Activated CD4-positive, alpha-beta T cell treated with anti-CD3 and anti-CD28 coated beads for 36 hours (primary cell): Measurements from ENCODE around the gene FRAT2. TPM values are rescaled to one million over a fixed set of nuclear protein-coding genes. Genes with fewer than 3 reads are reported as not detected.
"Not testable (repeated sequence)": the region's sequence is repeated elsewhere in the genome, so short reads cannot be mapped to it uniquely, and the experiment has no call there.

Experiments used
- ATAC-seq: fragments of 200-7000 bp; cut with Tn5 transposase; one replicate; pipeline ENCODE4 v1.10.0; 2021; ENCODE audit warnings: mild to moderate bottlenecking, moderate library complexity
- CTCF ChIA-PET: fragments of 350-600 bp; sonication (Branson Sonifier 250); formaldehyde crosslinking; loops from one replicate; lab custom pipeline; 2021; ENCODE audit warnings: antibody characterized with exemption; lab: Charles Lee
- POLR2A ChIA-PET: fragments of 350-600 bp; sonication (Branson Sonifier 250); formaldehyde crosslinking; loops from one replicate; lab custom pipeline; 2021; ENCODE audit warnings: antibody characterized with exemption, inconsistent platforms; lab: Charles Lee
- DNase-seq: peaks from one replicate; pipeline ENCODE4 v3.0.0-alpha.2; 2020
- H3K27ac Mint-ChIP-seq: one replicate; pipeline ENCODE4 v1.8.0; 2021; ENCODE audit warnings: mixed read lengths
- H3K27me3 Mint-ChIP-seq: one replicate; pipeline ENCODE4 v1.8.0; 2021; ENCODE audit warnings: mixed read lengths
- H3K36me3 Mint-ChIP-seq: one replicate; pipeline ENCODE4 v1.8.0; 2021; ENCODE audit warnings: low read depth, mixed read lengths
- H3K4me1 Mint-ChIP-seq: one replicate; pipeline ENCODE4 v1.8.0; 2021; ENCODE audit warnings: mixed read lengths
- H3K4me3 Mint-ChIP-seq: one replicate; pipeline ENCODE4 v1.8.0; 2021; ENCODE audit warnings: mild to moderate bottlenecking, moderate library complexity, mixed read lengths
- H3K9me3 Mint-ChIP-seq: one replicate; pipeline ENCODE4 v1.8.0; 2021; ENCODE audit warnings: low read depth, mixed read lengths
- intact Hi-C, 2 experiments: fragments of 100-400 bp; cut with DNase I in 1 of 2; cut with micrococcal nuclease in 1 of 2; formaldehyde crosslinking; loops; one replicate each; pipeline versions ENCODE4 v1.14.2 to v1.15.1; 2022 to 2024; cut with DNase I, micrococcal nuclease
- total RNA-seq, 2 experiments: library from RNA; stranded (reverse); gene quantifications; one replicate each; pipeline ENCODE4 v1.2.3, GENCODE V29; 2021

The FRAT2 gene
- total RNA-seq, 2 experiments from 2014 or later = 3.0 to 4.3 TPM

GRCh38 chr10:97356318-97356914 is 21.9 kb upstream of the FRAT2 start:
- Mint-ChIP-seq H3K4me3 (no peak overlapping the region), H3K27ac (no peak overlapping the region), H3K36me3 (peaks cover 21% of the 10 kb centered on the region), H3K27me3 (no peaks in the 10 kb centered on the region), H3K4me1 (no peaks in the 10 kb centered on the region), H3K9me3 (no peaks in the 10 kb centered on the region)
- intact Hi-C loops = loop anchor here in 1 of 2 experiments (10.0 kb wide), 1 partner anchor 282 kb away; no protein-coding TSS in a partner anchor
- CTCF ChIA-PET = interaction anchor here (0.6 to 3.4 kb wide), 3 partner anchors 59 to 82 kb away, joined by 3 to 19 read pairs (median 4); no protein-coding TSS in a partner anchor
- DNase-seq (no peak), ATAC-seq (no peak)
- POLR2A ChIA-PET = no interaction called here

- ChIA-PET POLR2A (no interaction called here), CTCF (interaction anchor here (1.2 to 3.4 kb wide), 2 partner anchors 77 to 81 kb away, joined by 4 to 19 read pairs; no protein-coding TSS in a partner anchor)
- no peak for ATAC-seq
- Mint-ChIP-seq H3K9me3 (no peaks in the 10 kb centered on the region), H3K36me3 (peaks cover 18% of the 10 kb centered on the region), H3K4me3 (no peak overlapping the region), H3K27me3 (no peaks in the 10 kb centered on the region), H3K27ac (no peak overlapping the region), H3K4me1 (no peaks in the 10 kb centered on the region)
- intact Hi-C loops = loop anchor here in 1 of 2 experiments (2.0 to 10.0 kb wide), 2 partner anchors 77 to 281 kb away; no protein-coding TSS in a partner anchor
- DNase-seq = no peak
Measured at GRCh38 chr10:97355571-97355975, 21.0 kb upstream of the FRAT2 start.

- H3K36me3 Mint-ChIP-seq = peaks cover 22% of the 10 kb centered on the region
- ChIA-PET CTCF (interaction anchor here (3.4 kb wide), 1 partner anchor 75 kb away, joined by 19 read pairs; no protein-coding TSS in a partner anchor), POLR2A (interaction anchor here (0.7 kb wide), 1 partner anchor 32 kb away, joined by 3 read pairs; no protein-coding TSS in a partner anchor)
- no peaks in the 10 kb centered on the region for H3K4me1 Mint-ChIP-seq
- no peaks in the 10 kb centered on the region for H3K9me3 Mint-ChIP-seq
- intact Hi-C loops = loop anchor here in 1 of 2 experiments (2.0 to 10.0 kb wide), 2 partner anchors 75 to 279 kb away; no protein-coding TSS in a partner anchor
- no peak for DNase-seq
- H3K27ac Mint-ChIP-seq = no peak overlapping the region
- no peak for ATAC-seq
- no peak overlapping the region for H3K4me3 Mint-ChIP-seq
- no peaks in the 10 kb centered on the region for H3K27me3 Mint-ChIP-seq
Measured at GRCh38 chr10:97353945-97354344, 19.4 kb upstream of the FRAT2 start.

- H3K27me3 Mint-ChIP-seq = no peaks in the 10 kb centered on the region
- ATAC-seq (no peak), DNase-seq (no peak)
- CTCF ChIA-PET = interaction anchor here (0.5 to 1.7 kb wide), 6 partner anchors 17 to 954 kb away, joined by 3 to 4 read pairs (median 3); partner anchors contain the start of gene RRP12
- H3K4me3 Mint-ChIP-seq = no peak overlapping the region
- H3K4me1 Mint-ChIP-seq = no peaks in the 10 kb centered on the region
- intact Hi-C loops = loop anchor here in 1 of 2 experiments (10.0 kb wide), 1 partner anchor 275 kb away; no protein-coding TSS in a partner anchor
- POLR2A ChIA-PET = interaction anchor here (0.6 kb wide), 1 partner anchor 11 kb away, joined by 3 read pairs; no protein-coding TSS in a partner anchor
- H3K36me3 Mint-ChIP-seq = peaks cover 7% of the 10 kb centered on the region
- H3K27ac Mint-ChIP-seq = no peak overlapping the region
- H3K9me3 Mint-ChIP-seq = no peaks in the 10 kb centered on the region
Measured at GRCh38 chr10:97349752-97350513, 15.4 kb upstream of the FRAT2 start.

DNA sequence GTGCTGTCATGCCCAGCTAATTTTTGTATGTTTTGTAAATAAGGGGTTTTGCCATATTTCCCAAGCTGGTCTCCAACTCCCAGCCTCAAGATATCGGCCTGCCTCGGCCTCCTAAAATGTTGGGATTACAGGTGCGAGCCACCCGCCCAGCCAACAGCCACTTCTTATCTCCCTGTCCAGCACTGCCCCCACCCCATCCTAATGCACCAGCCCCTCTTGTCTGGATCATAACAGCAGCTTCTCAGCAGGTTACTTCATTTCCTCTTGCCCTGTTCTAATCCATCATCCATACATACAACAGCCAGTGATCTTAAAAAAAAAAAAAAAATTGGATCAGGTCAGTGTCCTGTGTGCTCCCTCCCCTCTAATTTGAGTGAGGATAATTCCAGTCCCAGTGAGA is 12.8 kb upstream of the FRAT2 start:
- Mint-ChIP-seq H3K9me3 (no peaks in the 10 kb centered on the region), H3K4me1 (no peaks in the 10 kb centered on the region), H3K4me3 (no peak overlapping the region), H3K27ac (no peak overlapping the region), H3K27me3 (no peaks in the 10 kb centered on the region), H3K36me3 (peaks cover 6% of the 10 kb centered on the region)
- intact Hi-C loops = no loop called here
- no peak for ATAC-seq
- ChIA-PET CTCF (no interaction called here), POLR2A (no interaction called here)
- no peak for DNase-seq

DNA sequence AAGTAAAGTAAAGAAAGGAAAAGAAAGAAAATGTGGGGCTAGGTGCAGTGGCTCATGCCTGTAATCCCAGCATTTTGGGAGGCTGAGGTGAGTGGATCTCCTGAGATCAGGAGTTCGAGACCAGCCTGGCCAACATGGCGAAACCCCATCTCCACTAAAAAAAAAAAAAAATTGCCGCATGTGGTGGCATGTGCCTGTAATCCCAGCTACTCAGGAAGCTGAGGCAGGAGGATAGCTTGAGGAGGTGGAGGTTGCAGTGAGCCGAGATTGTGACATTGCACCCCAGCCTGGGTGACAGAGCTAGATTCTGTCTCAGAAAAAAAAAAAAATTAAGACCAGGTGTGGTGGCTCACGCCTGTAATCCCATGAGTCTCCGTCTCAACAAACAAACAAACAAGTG is 9.1 kb upstream of the FRAT2 start:
- H3K27me3 Mint-ChIP-seq, intact Hi-C loops, POLR2A ChIA-PET, ATAC-seq, H3K9me3 Mint-ChIP-seq, DNase-seq, H3K27ac Mint-ChIP-seq, H3K4me1 Mint-ChIP-seq, H3K4me3 Mint-ChIP-seq, H3K36me3 Mint-ChIP-seq: not testable (repeated sequence)
- CTCF ChIA-PET = interaction anchor here (0.6 to 1.3 kb wide), 3 partner anchors 45 to 228 kb away, joined by 3 to 5 read pairs (median 4); no protein-coding TSS in a partner anchor

DNA sequence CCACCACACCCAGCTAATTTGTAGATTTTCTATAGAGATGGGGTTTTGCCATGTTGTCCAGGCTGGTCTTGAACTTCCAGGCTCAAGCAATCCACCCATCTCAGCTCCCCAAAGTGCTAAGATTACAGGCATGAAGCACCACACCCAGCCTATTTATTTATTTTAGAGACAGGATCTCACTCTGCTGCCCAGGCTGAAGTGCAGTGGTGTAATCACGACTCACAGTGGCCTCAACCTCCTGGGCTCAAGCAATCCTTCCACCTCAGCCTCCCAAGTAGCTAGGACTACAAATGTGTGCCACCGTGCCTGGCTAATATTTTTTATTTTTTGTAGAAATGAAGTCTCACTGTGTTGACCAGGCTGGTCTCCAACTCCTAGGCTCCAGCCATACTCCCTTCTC is 6.9 kb upstream of the FRAT2 start:
- intact Hi-C loops = no loop called here
- Mint-ChIP-seq H3K4me1 (peaks cover 5% of the 10 kb centered on the region), H3K4me3 (no peak overlapping the region), H3K27ac (no peak overlapping the region), H3K27me3 (no peaks in the 10 kb centered on the region), H3K9me3 (no peaks in the 10 kb centered on the region), H3K36me3 (no peaks in the 10 kb centered on the region)
- POLR2A ChIA-PET = no interaction called here
- ATAC-seq (no peak), DNase-seq (no peak)
- CTCF ChIA-PET = interaction anchor here (1.0 to 1.2 kb wide), 3 partner anchors 9 to 63 kb away, joined by 3 to 6 read pairs (median 5); no protein-coding TSS in a partner anchor

GRCh38 chr10:97338041-97338440 is 3.5 kb upstream of the FRAT2 start:
- Mint-ChIP-seq H3K9me3 (no peaks in the 10 kb centered on the region), H3K4me1 (peaks cover 17% of the 10 kb centered on the region), H3K27ac (no peak overlapping the region), H3K36me3 (peaks cover 6% of the 10 kb centered on the region), H3K4me3 (no peak overlapping the region), H3K27me3 (no peaks in the 10 kb centered on the region)
- DNase-seq = no peak
- ChIA-PET POLR2A (no interaction called here), CTCF (interaction anchor here (0.6 to 1.8 kb wide), 2 partner anchors 16 to 59 kb away, joined by 4 to 5 read pairs; no protein-coding TSS in a partner anchor)
- intact Hi-C loops = no loop called here
- no peak for ATAC-seq

DNA sequence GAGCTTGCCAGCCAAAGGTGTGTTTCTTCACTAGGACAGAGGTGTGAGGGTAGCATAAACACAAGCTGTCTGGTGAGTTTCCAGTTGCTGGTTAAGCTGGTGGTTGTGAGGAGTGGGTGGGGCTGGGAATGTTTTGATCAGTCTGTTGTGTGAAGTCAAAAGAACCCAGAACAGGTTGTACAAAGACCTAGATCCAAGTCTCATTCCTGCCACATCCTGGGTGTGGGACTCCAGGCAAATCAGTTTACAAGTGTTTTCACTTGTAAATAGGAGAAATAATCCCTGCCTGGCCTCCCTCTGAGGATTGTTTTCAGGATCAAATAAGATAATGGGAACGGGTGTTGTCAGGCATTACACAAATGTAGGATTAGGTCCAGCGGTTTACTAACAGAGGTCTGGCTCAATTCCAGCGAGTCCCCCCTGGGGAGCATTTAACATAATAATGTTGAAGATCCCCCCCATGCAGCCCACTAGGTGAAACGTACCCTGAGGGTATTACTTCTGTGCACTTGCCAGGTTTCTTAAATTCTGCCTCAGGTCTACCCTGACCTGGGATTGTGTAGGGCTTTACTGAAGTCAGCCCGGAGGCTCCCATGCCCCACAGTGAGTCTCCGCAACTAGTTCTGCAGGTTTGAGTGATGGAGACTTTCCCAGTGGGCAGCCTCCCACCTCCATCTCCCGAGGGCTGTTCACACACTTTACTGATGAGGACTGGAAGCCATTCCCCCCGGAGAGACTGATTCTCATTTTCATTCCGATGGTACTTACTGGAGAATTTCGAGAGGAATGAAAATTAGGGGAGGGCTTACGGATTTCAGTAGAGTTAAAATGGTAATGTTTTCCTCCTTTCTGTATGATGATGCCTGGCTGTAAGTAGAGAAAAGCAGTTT is 2.7 kb upstream of the FRAT2 start:
- H3K4me3 Mint-ChIP-seq = no peak overlapping the region
- no peaks in the 10 kb centered on the region for H3K9me3 Mint-ChIP-seq
- H3K36me3 Mint-ChIP-seq = peaks cover 7% of the 10 kb centered on the region
- H3K4me1 Mint-ChIP-seq = peaks cover 24% of the 10 kb centered on the region
- H3K27me3 Mint-ChIP-seq = no peaks in the 10 kb centered on the region
- intact Hi-C loops = no loop called here
- no peak for DNase-seq
- no peak overlapping the region for H3K27ac Mint-ChIP-seq
- CTCF ChIA-PET = interaction anchor here (0.6 to 1.8 kb wide), 2 partner anchors 15 to 59 kb away, joined by 4 to 5 read pairs; no protein-coding TSS in a partner anchor
- POLR2A ChIA-PET = no interaction called here
- no peak for ATAC-seq

DNA sequence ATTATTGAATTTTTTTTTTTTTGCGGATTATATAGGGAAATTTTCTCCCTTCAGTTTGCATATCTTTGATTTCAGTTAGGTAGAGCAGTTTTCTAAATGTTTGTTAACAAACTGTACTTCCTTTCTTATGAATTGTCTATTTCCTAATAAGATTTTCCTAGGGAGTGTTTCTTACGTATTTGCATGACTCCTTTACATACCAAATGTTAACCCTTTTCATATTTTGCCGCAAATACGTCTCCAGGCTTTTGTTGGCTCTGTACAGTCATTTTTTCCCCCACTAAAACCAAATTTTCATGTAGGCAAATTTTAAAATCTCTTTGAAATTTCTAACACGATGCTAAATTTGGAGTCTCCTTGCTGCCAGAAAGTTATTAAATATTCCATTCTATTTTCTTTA is 1.9 kb upstream of the FRAT2 start:
- no peak overlapping the region for H3K4me3 Mint-ChIP-seq

More for the DNA sequence above, 1.9 kb upstream of the FRAT2 start:
- DNase-seq = no peak
- intact Hi-C loops = no loop called here
- no peak for ATAC-seq
- Mint-ChIP-seq H3K36me3 (peaks cover 7% of the 10 kb centered on the region), H3K27ac (no peak overlapping the region), H3K27me3 (no peaks in the 10 kb centered on the region), H3K9me3 (no peaks in the 10 kb centered on the region), H3K4me1 (peaks cover 30% of the 10 kb centered on the region)
- CTCF ChIA-PET = no interaction called here
- POLR2A ChIA-PET = no interaction called here
